MG63 (cell line): Measurements from ENCODE around the gene LANCL1. TPM values are rescaled to one million over a fixed set of nuclear protein-coding genes. Genes with fewer than 3 reads are reported as not detected.
"Not testable (repeated sequence)": the region's sequence is repeated elsewhere in the genome, so short reads cannot be mapped to it uniquely, and the experiment has no call there.

ENCODE experiments used
- DNase-seq: peaks from one replicate; pipeline ENCODE4 v3.0.0-alpha.2; 2020
- H3K27me3 ChIP-seq: fragments of 250-450 bp; sonication (Bioruptor Pico); 2 replicates; pipeline ENCODE4 v1.5.1; 2020; ENCODE audit warnings: mild to moderate bottlenecking, moderate library complexity
- H3K36me3 ChIP-seq: fragments of 250-450 bp; sonication (Bioruptor Pico); 2 replicates; pipeline ENCODE4 v1.5.1; 2020; ENCODE audit warnings: mild to moderate bottlenecking, moderate library complexity
- H3K4me3 ChIP-seq: fragments of 250-450 bp; sonication (Bioruptor Pico); 2 replicates; pipeline ENCODE4 v1.5.1; 2020; ENCODE audit warnings: mild to moderate bottlenecking, moderate library complexity
- H3K9me3 ChIP-seq: fragments of 250-450 bp; sonication (Bioruptor Pico); 2 replicates; pipeline ENCODE4 v1.5.1; 2020; ENCODE audit warnings: mild to moderate bottlenecking, moderate library complexity
- total RNA-seq: library from RNA; depleted of rRNA; stranded (reverse); fragments of >200 nt; shearing (Covaris generic); gene quantifications from 2 replicates; pipeline ENCODE4 v1.2.3, GENCODE V29; 2014; ENCODE audit warnings: low replicate concordance

LANCL1 gene
- total RNA-seq, 1 experiment from 2014 or later = 47.5 TPM

DNA sequence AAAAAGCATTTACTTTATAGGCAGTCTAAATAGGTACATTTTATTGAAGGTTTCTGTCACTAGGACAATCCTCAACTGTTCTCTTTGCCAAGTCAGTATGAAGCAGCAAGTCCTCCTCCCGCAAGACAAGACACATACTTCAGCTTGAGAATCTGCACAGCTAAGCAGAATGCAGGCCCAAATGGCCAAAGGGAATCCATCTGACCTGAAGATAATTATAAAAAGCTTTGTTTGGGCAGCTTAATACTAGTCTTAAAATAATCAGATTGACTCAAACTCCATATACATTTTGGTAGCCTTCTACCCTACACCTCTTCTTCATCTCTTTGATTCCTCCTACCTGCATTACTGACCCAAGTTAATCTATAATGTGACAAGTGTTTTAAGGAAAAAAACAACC, 1.8 kb downstream of the LANCL1 start:
- DNase-seq = no peak
- Histone ChIP-seq H3K9me3 (no peaks in the 10 kb centered on the region), H3K4me3 (no peak overlapping the region), H3K36me3 (peaks cover 29% of the 10 kb centered on the region), H3K27me3 (no peaks in the 10 kb centered on the region)

DNA sequence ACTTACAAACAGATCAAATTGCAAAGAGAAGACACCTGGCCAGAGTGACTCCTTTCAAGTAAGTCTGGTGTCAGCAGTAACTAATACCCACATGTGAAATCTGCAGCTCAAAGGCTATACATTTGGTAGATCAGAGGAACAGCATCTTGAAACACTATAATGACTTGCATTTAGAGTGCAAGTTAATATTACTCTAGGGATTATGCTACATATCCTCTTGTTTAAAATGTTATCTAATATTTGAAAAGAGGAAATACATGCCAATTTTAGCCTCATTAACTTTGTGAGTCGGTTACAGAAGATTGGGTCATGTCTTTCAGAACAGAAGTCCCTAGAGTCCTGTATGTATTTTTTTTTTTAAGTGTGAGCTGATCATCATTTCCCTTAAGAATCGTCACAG, 15.2 kb downstream of the LANCL1 start:
- no peaks in the 10 kb centered on the region for H3K9me3 ChIP-seq
- H3K27me3 ChIP-seq = no peaks in the 10 kb centered on the region
- H3K36me3 ChIP-seq = peaks cover 25% of the 10 kb centered on the region
- no peak for DNase-seq
- H3K4me3 ChIP-seq = no peak overlapping the region

DNA sequence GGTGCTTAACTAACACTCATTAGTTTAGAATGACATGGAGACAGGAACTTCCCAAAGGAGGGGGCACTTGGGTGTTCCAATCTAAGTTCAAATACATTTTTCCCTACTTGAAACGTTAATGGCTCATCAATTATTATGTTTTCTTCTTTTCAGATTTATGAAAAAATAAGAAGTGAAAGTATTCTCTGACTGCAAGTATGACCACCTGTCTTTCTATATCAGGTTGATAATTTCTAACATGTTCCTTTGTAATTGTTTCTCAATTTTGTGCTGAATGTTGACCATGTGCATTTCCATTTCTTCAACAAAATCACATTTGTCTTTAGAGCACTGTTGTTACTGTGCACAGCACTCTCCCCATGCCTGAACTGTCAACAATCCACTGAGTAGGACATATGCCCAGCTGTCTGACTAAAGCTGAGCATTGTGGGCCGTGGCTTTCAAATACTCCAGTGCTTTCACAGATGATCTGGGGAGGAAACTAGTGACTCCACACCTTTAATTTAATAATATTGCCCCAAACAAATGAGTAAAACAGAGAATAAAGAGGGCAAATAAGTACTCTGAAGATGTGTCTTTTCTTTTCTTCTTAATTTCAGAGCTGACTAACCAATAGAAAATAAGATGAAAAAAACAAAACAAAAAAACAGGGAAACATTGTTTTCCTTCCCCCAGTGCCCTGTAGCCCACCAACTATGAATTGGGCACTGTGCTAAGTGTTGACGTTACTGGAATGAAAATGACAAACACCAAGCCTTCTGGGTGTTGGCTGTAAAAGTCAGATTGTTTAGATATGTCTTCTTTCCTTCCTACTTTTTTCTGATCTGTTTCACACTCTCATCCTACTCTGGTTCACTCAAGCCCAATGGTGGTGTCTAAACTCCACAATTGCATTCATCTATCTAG, 16.0 kb downstream of the LANCL1 start:
- DNase-seq = no peak
- no peaks in the 10 kb centered on the region for H3K27me3 ChIP-seq
- no peak overlapping the region for H3K4me3 ChIP-seq
- no peaks in the 10 kb centered on the region for H3K9me3 ChIP-seq
- peaks cover 22% of the 10 kb centered on the region for H3K36me3 ChIP-seq

DNA sequence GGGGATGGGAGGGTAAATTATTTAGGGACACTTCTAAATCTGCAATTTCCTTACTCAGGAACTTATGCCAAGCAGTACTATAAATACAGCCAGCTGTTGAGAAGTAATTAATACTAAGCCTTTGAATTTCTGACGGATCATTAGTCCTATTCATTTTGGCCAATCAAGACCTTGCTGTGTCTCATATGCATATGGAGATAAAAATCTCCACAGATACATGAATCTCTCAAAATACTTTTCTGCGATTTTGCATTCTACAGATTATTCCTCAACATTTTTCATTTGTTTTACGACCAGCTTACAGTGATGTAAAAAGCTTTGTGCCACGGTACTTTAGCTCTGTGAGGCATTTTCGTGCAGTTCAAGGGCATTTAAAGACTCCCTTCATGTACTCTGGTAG, 16.7 kb downstream of the LANCL1 start:
- no peaks in the 10 kb centered on the region for H3K27me3 ChIP-seq
- no peak for DNase-seq
- no peaks in the 10 kb centered on the region for H3K9me3 ChIP-seq
- no peak overlapping the region for H3K4me3 ChIP-seq
- H3K36me3 ChIP-seq = peaks cover 16% of the 10 kb centered on the region

- no peaks in the 10 kb centered on the region for H3K9me3 ChIP-seq
- no peak for DNase-seq
- H3K27me3 ChIP-seq = no peaks in the 10 kb centered on the region
- H3K36me3 ChIP-seq = peaks cover 19% of the 10 kb centered on the region
- no peak overlapping the region for H3K4me3 ChIP-seq
Observed at GRCh38 chr2:210459407-210459806, 17.2 kb downstream of the LANCL1 start.

- H3K9me3 ChIP-seq = no peaks in the 10 kb centered on the region
Observed at GRCh38 chr2:210458395-210458794, 18.2 kb downstream of the LANCL1 start.

GRCh38 chr2:210456571-210456970, 20.0 kb downstream of the LANCL1 start:
- H3K4me3 ChIP-seq = no peak overlapping the region
- H3K27me3 ChIP-seq = no peaks in the 10 kb centered on the region
- DNase-seq = no peak
- H3K9me3 ChIP-seq = no peaks in the 10 kb centered on the region
- H3K36me3 ChIP-seq = peaks cover 10% of the 10 kb centered on the region

More at GRCh38 chr2:210458395-210458794, 18.2 kb downstream of the LANCL1 start:
- H3K4me3 ChIP-seq = no peak overlapping the region
- no peaks in the 10 kb centered on the region for H3K27me3 ChIP-seq
- H3K36me3 ChIP-seq = peaks cover 10% of the 10 kb centered on the region
- DNase-seq = no peak

GRCh38 chr2:210454336-210454735, 22.2 kb downstream of the LANCL1 start:
- Histone ChIP-seq H3K27me3 (no peaks in the 10 kb centered on the region), H3K4me3 (no peak overlapping the region), H3K9me3 (no peaks in the 10 kb centered on the region), H3K36me3 (peaks cover 15% of the 10 kb centered on the region)
- no peak for DNase-seq

DNA sequence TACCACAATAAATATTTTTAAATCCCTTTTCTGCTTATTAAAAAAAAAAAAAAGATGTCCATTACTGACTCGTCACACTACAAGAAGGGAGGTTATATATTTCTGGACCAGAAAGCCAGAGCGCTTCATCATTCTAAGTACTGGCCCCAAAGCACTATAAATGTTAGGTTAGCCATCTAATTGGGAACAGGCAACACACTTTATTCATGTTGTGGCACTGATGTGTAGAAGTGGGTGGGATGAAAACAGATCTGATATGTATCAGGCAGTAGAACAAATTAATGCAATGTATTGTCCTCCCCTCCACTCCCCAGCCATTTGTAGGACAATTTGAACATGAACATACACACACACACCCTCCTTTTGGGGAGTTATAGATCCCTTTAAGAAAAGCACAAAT, 24.4 kb downstream of the LANCL1 start:
- DNase-seq = no peak
- no peaks in the 10 kb centered on the region for H3K27me3 ChIP-seq
- no peak overlapping the region for H3K4me3 ChIP-seq
- no peaks in the 10 kb centered on the region; the same call in none of the 2 replicates for H3K9me3 ChIP-seq
- peaks cover 9% of the 10 kb centered on the region for H3K36me3 ChIP-seq

DNA sequence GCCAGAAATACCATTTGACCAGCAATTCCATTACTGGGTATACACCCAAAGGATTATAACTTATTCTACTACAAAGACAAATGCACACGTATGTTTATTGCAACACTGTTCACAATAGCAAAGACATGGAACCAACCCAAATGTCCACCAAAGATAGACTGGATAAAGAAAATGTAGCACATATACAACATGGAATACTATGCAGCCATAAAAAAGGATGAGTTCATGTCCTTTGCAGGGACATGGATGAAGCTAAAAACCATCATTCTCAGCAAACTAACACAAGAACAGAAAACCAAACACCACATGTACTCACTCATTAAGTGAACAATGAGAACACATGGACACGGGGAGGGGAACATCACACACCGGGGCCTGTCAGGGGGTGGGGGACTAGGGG, 25.6 kb downstream of the LANCL1 start:
- not testable (repeated sequence) for H3K27me3 ChIP-seq, H3K4me3 ChIP-seq, H3K9me3 ChIP-seq, H3K36me3 ChIP-seq, DNase-seq

DNA sequence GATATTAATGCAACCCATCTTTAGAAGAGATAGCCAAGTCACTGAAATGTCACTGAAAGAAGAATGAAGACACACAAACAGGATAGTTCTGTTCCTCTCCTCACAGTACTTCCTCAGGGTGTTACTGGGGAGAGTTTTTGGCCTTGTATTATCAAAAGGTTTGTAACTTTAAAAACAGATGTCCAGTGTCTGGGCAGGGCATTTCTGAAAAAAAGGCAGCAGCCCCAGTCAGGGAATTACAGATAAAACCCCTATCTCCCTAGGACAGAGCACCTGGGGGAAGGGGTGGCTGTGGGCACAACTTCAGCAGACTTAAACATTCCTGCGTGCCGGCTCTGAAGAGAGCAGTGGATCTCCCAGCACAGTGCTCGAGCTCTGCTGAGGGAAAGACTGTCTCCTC, 30.8 kb downstream of the LANCL1 start:
- no peaks in the 10 kb centered on the region for H3K27me3 ChIP-seq
- no peak for DNase-seq
- peaks cover 3% of the 10 kb centered on the region; the same call in 1 of the 2 replicates for H3K36me3 ChIP-seq
- H3K4me3 ChIP-seq = no peak overlapping the region
- peaks cover 3% of the 10 kb centered on the region for H3K9me3 ChIP-seq

DNA sequence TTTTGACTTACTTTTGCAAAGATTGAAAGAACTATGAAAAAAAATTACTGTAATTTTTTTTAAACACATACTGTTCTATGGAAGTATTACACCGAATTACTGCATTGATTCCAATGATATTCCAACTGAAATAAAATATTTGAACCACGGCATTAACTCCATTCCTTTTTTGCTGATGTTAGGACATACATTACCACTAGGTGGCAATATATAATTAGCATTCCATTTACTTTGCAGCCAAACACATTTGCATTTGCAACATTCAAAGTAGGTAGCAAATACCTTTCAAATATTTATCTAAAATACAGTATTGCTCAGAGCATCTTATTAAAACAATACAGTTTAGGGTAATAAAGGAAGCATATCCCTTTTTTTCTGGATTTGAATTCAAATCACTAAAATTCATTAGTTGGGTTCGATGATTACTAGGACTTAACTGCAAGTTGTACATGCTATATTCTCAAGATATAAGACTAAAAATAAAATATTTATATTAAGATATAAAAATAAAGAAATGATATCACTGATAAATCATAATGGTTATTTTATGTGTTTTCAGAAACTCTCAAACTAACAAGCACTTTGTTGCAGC, 31.3 kb downstream of the LANCL1 start:
- no peak for DNase-seq
- H3K9me3 ChIP-seq = peaks cover 3% of the 10 kb centered on the region
- no peaks in the 10 kb centered on the region for H3K27me3 ChIP-seq
- H3K4me3 ChIP-seq = no peak overlapping the region
- H3K36me3 ChIP-seq = no peaks in the 10 kb centered on the region

DNA sequence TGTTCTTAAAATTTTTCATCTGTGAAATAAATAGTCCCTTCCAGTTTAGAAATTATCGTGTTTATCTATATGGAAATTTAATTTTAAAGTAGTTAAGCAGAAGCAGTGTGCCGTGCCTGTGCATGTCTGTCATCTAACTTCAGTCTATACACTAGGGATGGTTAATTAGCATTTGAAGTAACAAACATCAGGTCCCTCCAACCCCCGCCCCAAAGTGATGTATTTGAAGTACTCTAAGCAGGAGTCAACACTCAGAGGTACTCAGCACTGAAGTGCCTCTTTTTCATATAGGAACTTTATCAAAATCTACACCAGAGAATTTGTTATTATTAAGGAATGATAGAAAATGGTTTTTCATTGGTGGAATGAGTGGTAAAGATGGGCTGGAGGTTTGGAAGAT, 33.0 kb downstream of the LANCL1 start:
- Histone ChIP-seq H3K36me3 (no peaks in the 10 kb centered on the region; the same call in none of the 2 replicates), H3K4me3 (no peak overlapping the region), H3K27me3 (no peaks in the 10 kb centered on the region), H3K9me3 (peaks cover 3% of the 10 kb centered on the region)
- DNase-seq = no peak

DNA sequence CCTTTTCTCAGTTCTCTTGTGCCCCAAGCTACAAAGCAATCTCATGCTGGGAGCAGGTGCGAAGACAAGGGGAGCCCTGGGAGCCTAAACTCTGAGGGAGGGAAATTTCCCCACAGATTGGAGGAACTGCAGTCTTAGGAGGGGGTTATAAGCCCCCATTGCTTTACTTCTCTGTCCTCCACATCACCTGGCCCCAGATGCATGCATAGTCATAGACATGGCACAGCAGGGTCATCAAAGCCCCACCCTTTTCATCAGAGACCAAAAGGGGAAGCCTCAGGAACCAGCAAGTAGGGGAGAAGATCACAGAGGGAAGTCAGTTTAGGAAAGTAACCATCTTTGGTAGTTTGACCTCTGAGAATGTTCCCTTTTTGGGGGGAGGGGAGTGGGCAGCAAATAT, 33.7 kb downstream of the LANCL1 start:
- Histone ChIP-seq H3K4me3 (no peak overlapping the region), H3K36me3 (peaks cover 4% of the 10 kb centered on the region), H3K27me3 (no peaks in the 10 kb centered on the region), H3K9me3 (peaks cover 3% of the 10 kb centered on the region)
- DNase-seq = no peak

DNA sequence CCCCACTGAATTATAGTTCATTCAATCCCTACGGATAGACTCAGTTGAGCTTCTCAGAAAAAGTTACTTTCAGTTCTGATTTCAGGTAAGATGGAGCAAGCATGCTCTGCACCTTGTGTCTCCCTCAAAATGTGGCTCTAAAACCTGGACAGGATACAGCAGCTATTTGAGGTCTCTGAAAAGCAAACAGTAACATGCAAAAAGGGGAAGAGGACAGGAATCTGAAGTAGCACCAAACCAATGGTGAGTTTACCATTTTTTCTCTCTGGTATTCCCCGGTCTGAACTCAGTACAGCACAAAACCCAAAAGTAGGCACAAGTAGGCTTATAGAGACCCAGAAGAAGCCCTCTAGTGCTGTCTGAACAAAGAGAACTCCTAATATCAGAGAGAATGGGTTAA, 34.1 kb downstream of the LANCL1 start:
- Histone ChIP-seq H3K27me3 (no peaks in the 10 kb centered on the region), H3K9me3 (peaks cover 3% of the 10 kb centered on the region; the same call in 1 of the 2 replicates), H3K36me3 (peaks cover 4% of the 10 kb centered on the region), H3K4me3 (no peak overlapping the region)
- DNase-seq = no peak

GRCh38 chr2:210440206-210440605, 36.4 kb downstream of the LANCL1 start:
- DNase-seq = no peak
- Histone ChIP-seq H3K27me3 (no peaks in the 10 kb centered on the region), H3K9me3 (no peaks in the 10 kb centered on the region), H3K4me3 (no peak overlapping the region), H3K36me3 (peaks cover 8% of the 10 kb centered on the region)

DNA sequence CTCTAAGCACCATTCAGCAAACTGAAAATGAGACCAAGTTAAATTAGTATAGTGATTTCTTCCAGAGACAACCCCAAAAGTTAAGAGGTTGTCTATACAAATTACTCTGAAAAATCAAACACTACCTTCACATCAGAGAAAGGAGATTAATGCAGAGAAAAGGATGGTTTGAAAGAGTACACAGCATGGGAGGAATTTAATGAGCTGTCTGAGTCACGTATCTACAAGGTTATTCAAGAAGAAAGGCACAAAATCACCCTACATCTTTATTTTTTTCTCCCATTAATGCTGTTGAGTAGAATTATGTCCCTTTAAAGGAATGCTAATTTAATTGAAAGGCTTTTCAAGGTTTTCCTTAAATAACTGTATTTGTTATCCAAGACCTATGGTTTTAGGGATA, 41.1 kb downstream of the LANCL1 start:
- H3K4me3 ChIP-seq = no peak overlapping the region
- H3K9me3 ChIP-seq = no peaks in the 10 kb centered on the region; the same call in 1 of the 2 replicates
- H3K36me3 ChIP-seq = peaks cover 43% of the 10 kb centered on the region
- no peaks in the 10 kb centered on the region for H3K27me3 ChIP-seq
- DNase-seq = no peak

GRCh38 chr2:210432633-210433032, 43.9 kb downstream of the LANCL1 start:
- DNase-seq = no peak
- Histone ChIP-seq H3K36me3 (peaks cover 49% of the 10 kb centered on the region), H3K9me3 (no peaks in the 10 kb centered on the region; the same call in 1 of the 2 replicates), H3K27me3 (no peaks in the 10 kb centered on the region), H3K4me3 (no peak overlapping the region)
